Measurements from ENCODE around the gene SHISA4. TPM values are rescaled to one million over a fixed set of nuclear protein-coding genes. Genes with fewer than 3 reads are reported as not detected.

Gene SHISA4
- total RNA-seq, 1 donor from 2014 or later: 10.1 TPM

- Histone ChIP-seq H2AFZ (ENCODE audit: low read depth, low read length) (no peak overlapping the region), H3K9ac (ENCODE audit: low read length) (no peak overlapping the region), H3K79me2 (ENCODE audit: insufficient read depth, low read length) (no peaks in the 10 kb centered on the region), H3K4me3 (ENCODE audit: insufficient read depth, low read depth, low read length) (no peak overlapping the region), H4K20me1 (ENCODE audit: insufficient read depth, low read length) (no peaks in the 10 kb centered on the region), H3K27me3 (ENCODE audit: insufficient read depth, low read length) (no peaks in the 10 kb centered on the region), H3K4me1 (ENCODE audit: insufficient read depth, low read length) (peaks cover 13% of the 10 kb centered on the region), H3K4me2 (ENCODE audit: low read length) (no peak overlapping the region), H3K9me3 (ENCODE audit: insufficient read depth, low read depth, low read length) (no peaks in the 10 kb centered on the region), H3K27ac (ENCODE audit: low read depth, low read length) (no peak overlapping the region), H3K36me3 (ENCODE audit: insufficient read depth, low read length) (no peaks in the 10 kb centered on the region)
- Mint-ChIP-seq H3K27ac (ENCODE audit: unreplicated experiment) (no peak overlapping the region), H3K4me1 (ENCODE audit: low read depth, unreplicated experiment) (peaks cover 11% of the 10 kb centered on the region), H3K36me3 (ENCODE audit: low read depth, unreplicated experiment) (peaks cover 18% of the 10 kb centered on the region), H3K9me3 (ENCODE audit: unreplicated experiment) (no peaks in the 10 kb centered on the region), H3K27me3 (ENCODE audit: low read depth, unreplicated experiment) (peaks cover 4% of the 10 kb centered on the region), H3K4me3 (ENCODE audit: unreplicated experiment) (no peak overlapping the region)
- TF ChIP-seq EZH2 (IDR thresholded peaks at IDR 0.05; ENCODE audit: insufficient read depth, low read length) (no peak), CTCF (IDR thresholded peaks at IDR 0.05; ENCODE audit: insufficient read depth, low read depth, low read length) (no peak)
- no peak for FAIRE-seq
- no peak for DNase-seq (ENCODE audit: low read depth)
Observed at GRCh38 chr1:201911826-201912571, 23.3 kb downstream of the SHISA4 start.

- H3K4me1 Mint-ChIP-seq (ENCODE audit: low read depth, unreplicated experiment): peaks cover 17% of the 10 kb centered on the region
- H3K27me3 ChIP-seq (ENCODE audit: insufficient read depth, low read length): no peaks in the 10 kb centered on the region
- no peak overlapping the region for H2AFZ ChIP-seq (ENCODE audit: low read depth, low read length)
- no peaks in the 10 kb centered on the region for H3K9me3 ChIP-seq (ENCODE audit: insufficient read depth, low read depth, low read length)
- FAIRE-seq: no peak
- no peaks in the 10 kb centered on the region for H4K20me1 ChIP-seq (ENCODE audit: insufficient read depth, low read length)
- H3K4me3 ChIP-seq (ENCODE audit: insufficient read depth, low read depth, low read length): no peak overlapping the region
- peaks cover 4% of the 10 kb centered on the region for H3K27me3 Mint-ChIP-seq (ENCODE audit: low read depth, unreplicated experiment)
- no peak for TF ChIP-seq EZH2 (IDR thresholded peaks at IDR 0.05; ENCODE audit: insufficient read depth, low read length)
- TF ChIP-seq CTCF (IDR thresholded peaks at IDR 0.05; ENCODE audit: insufficient read depth, low read depth, low read length): no peak
- H3K4me3 Mint-ChIP-seq (ENCODE audit: unreplicated experiment): no peak overlapping the region
- H3K79me2 ChIP-seq (ENCODE audit: insufficient read depth, low read length): no peaks in the 10 kb centered on the region
- peaks cover 21% of the 10 kb centered on the region for H3K4me1 ChIP-seq (ENCODE audit: insufficient read depth, low read length)
- no peak for DNase-seq (ENCODE audit: low read depth)
- H3K4me2 ChIP-seq (ENCODE audit: low read length): no peak overlapping the region
- H3K27ac Mint-ChIP-seq (ENCODE audit: unreplicated experiment): no peak overlapping the region
- no peak overlapping the region for H3K27ac ChIP-seq (ENCODE audit: low read depth, low read length)
- H3K9me3 Mint-ChIP-seq (ENCODE audit: unreplicated experiment): no peaks in the 10 kb centered on the region
- H3K9ac ChIP-seq (ENCODE audit: low read length): no peak overlapping the region
- no peaks in the 10 kb centered on the region for H3K36me3 ChIP-seq (ENCODE audit: insufficient read depth, low read length)
- H3K36me3 Mint-ChIP-seq (ENCODE audit: low read depth, unreplicated experiment): peaks cover 18% of the 10 kb centered on the region
Observed at GRCh38 chr1:201912832-201913231, 24.1 kb downstream of the SHISA4 start.
